ENCODE measurements around the gene MAGI1. TPM values are rescaled to one million over a fixed set of nuclear protein-coding genes. Genes with fewer than 3 reads are reported as not detected.

MAGI1 gene
- total RNA-seq, 1 experiment from 2014 or later: 16.9 TPM

GRCh38 chr3:65816208-65816607 lies 222.5 kb downstream of the MAGI1 start:
- H3K27ac ChIP-seq: no peak overlapping the region
- no peaks in the 10 kb centered on the region for H3K4me1 ChIP-seq
- no peak overlapping the region for H3K4me3 ChIP-seq
- no peaks in the 10 kb centered on the region for H3K36me3 ChIP-seq
- DNase-seq: no peak
- no peaks in the 10 kb centered on the region for H3K27me3 ChIP-seq
- H3K9me3 ChIP-seq (replicated peaks): no peaks in the 10 kb centered on the region

- no peak overlapping the region for H3K4me3 ChIP-seq
Observed at GRCh38 chr3:65814845-65815578, 223.7 kb downstream of the MAGI1 start.

GRCh38 chr3:65811892-65812291 lies 226.8 kb downstream of the MAGI1 start:
- Histone ChIP-seq H3K9me3 (replicated peaks) (no peaks in the 10 kb centered on the region), H3K36me3 (no peaks in the 10 kb centered on the region), H3K4me1 (no peaks in the 10 kb centered on the region), H3K27ac (peak overlapping the region; percentile 4; the same call in 1 of the 2 replicates), H3K4me3 (0 out of 2 replicates have a peak overlapping the region, but pooled peaks have one; percentile 3), H3K27me3 (no peaks in the 10 kb centered on the region)
- peak; percentile 11 to 49 for DNase-seq

More at GRCh38 chr3:65814845-65815578, 223.7 kb downstream of the MAGI1 start:
- H3K9me3 ChIP-seq (replicated peaks): no peaks in the 10 kb centered on the region
- H3K36me3 ChIP-seq: no peaks in the 10 kb centered on the region
- no peak overlapping the region for H3K27ac ChIP-seq
- no peaks in the 10 kb centered on the region for H3K27me3 ChIP-seq
- DNase-seq: no peak
- no peaks in the 10 kb centered on the region for H3K4me1 ChIP-seq

GRCh38 chr3:65811086-65811761 lies 227.5 kb downstream of the MAGI1 start:
- Histone ChIP-seq H3K27ac (no peak overlapping the region), H3K9me3 (replicated peaks) (no peaks in the 10 kb centered on the region), H3K4me1 (no peaks in the 10 kb centered on the region), H3K36me3 (no peaks in the 10 kb centered on the region), H3K4me3 (no peak overlapping the region), H3K27me3 (no peaks in the 10 kb centered on the region)
- DNase-seq: no peak

GRCh38 chr3:65810302-65810701 lies 228.4 kb downstream of the MAGI1 start:
- Histone ChIP-seq H3K27ac (no peak overlapping the region), H3K4me3 (no peak overlapping the region), H3K27me3 (no peaks in the 10 kb centered on the region), H3K9me3 (replicated peaks) (no peaks in the 10 kb centered on the region), H3K4me1 (no peaks in the 10 kb centered on the region), H3K36me3 (no peaks in the 10 kb centered on the region)
- no peak for DNase-seq

- no peaks in the 10 kb centered on the region for H3K27me3 ChIP-seq
- no peaks in the 10 kb centered on the region for H3K36me3 ChIP-seq
- no peaks in the 10 kb centered on the region for H3K4me1 ChIP-seq
- DNase-seq: no peak
- no peaks in the 10 kb centered on the region for H3K9me3 ChIP-seq (replicated peaks)
- no peak overlapping the region for H3K27ac ChIP-seq
- no peak overlapping the region for H3K4me3 ChIP-seq
Observed at GRCh38 chr3:65809641-65810150, 229.0 kb downstream of the MAGI1 start.

- no peak overlapping the region for H3K27ac ChIP-seq
- no peaks in the 10 kb centered on the region for H3K27me3 ChIP-seq
- H3K9me3 ChIP-seq (replicated peaks): no peaks in the 10 kb centered on the region
- H3K36me3 ChIP-seq: no peaks in the 10 kb centered on the region
- H3K4me3 ChIP-seq: no peak overlapping the region
- no peaks in the 10 kb centered on the region for H3K4me1 ChIP-seq
- no peak for DNase-seq
Observed at GRCh38 chr3:65808824-65809223, 229.9 kb downstream of the MAGI1 start.

- no peak for DNase-seq
- no peak overlapping the region for H3K4me3 ChIP-seq
- H3K27ac ChIP-seq: no peak overlapping the region
- H3K4me1 ChIP-seq: no peaks in the 10 kb centered on the region
- H3K27me3 ChIP-seq: no peaks in the 10 kb centered on the region
- H3K36me3 ChIP-seq: no peaks in the 10 kb centered on the region
- H3K9me3 ChIP-seq (replicated peaks): no peaks in the 10 kb centered on the region
Observed at GRCh38 chr3:65808407-65808806, 230.3 kb downstream of the MAGI1 start.

GRCh38 chr3:65807225-65807624 lies 231.5 kb downstream of the MAGI1 start:
- H3K9me3 ChIP-seq (replicated peaks): no peaks in the 10 kb centered on the region
- no peak overlapping the region for H3K4me3 ChIP-seq
- no peaks in the 10 kb centered on the region for H3K4me1 ChIP-seq
- no peak for DNase-seq
- no peaks in the 10 kb centered on the region for H3K36me3 ChIP-seq
- no peak overlapping the region for H3K27ac ChIP-seq
- H3K27me3 ChIP-seq: no peaks in the 10 kb centered on the region

GRCh38 chr3:65806600-65806999 lies 232.1 kb downstream of the MAGI1 start:
- H3K4me3 ChIP-seq: no peak overlapping the region
- no peaks in the 10 kb centered on the region for H3K4me1 ChIP-seq
- H3K9me3 ChIP-seq (replicated peaks): no peaks in the 10 kb centered on the region
- no peak for DNase-seq
- H3K27me3 ChIP-seq: no peaks in the 10 kb centered on the region
- no peaks in the 10 kb centered on the region for H3K36me3 ChIP-seq
- no peak overlapping the region for H3K27ac ChIP-seq

- Histone ChIP-seq H3K9me3 (replicated peaks) (no peaks in the 10 kb centered on the region), H3K27ac (no peak overlapping the region), H3K4me3 (no peak overlapping the region), H3K27me3 (no peaks in the 10 kb centered on the region), H3K36me3 (no peaks in the 10 kb centered on the region), H3K4me1 (peaks cover 12% of the 10 kb centered on the region)
- DNase-seq: no peak
Observed at GRCh38 chr3:65796676-65797075, 242.0 kb downstream of the MAGI1 start.

GRCh38 chr3:65795166-65795565 lies 243.6 kb downstream of the MAGI1 start:
- Histone ChIP-seq H3K4me3 (no peak overlapping the region), H3K4me1 (peaks cover 12% of the 10 kb centered on the region), H3K27me3 (no peaks in the 10 kb centered on the region)

GRCh38 chr3:65793495-65794200 lies 245.1 kb downstream of the MAGI1 start:
- Histone ChIP-seq H3K27ac (peak overlapping the region; percentile 79), H3K4me1 (peaks cover 12% of the 10 kb centered on the region), H3K4me3 (peak overlapping the region; percentile 41), H3K27me3 (no peaks in the 10 kb centered on the region), H3K9me3 (replicated peaks) (no peaks in the 10 kb centered on the region), H3K36me3 (no peaks in the 10 kb centered on the region)
- peak; percentile 63 to 72 for DNase-seq

More at GRCh38 chr3:65795166-65795565, 243.6 kb downstream of the MAGI1 start:
- Histone ChIP-seq H3K36me3 (no peaks in the 10 kb centered on the region), H3K27ac (no peak overlapping the region), H3K9me3 (replicated peaks) (no peaks in the 10 kb centered on the region)
- DNase-seq: no peak

- Histone ChIP-seq H3K27ac (no peak overlapping the region), H3K27me3 (no peaks in the 10 kb centered on the region), H3K9me3 (replicated peaks) (no peaks in the 10 kb centered on the region), H3K36me3 (no peaks in the 10 kb centered on the region), H3K4me3 (no peak overlapping the region), H3K4me1 (peaks cover 11% of the 10 kb centered on the region; the same call in 1 of the 2 replicates)
- DNase-seq: no peak
Observed at GRCh38 chr3:65788461-65788860, 250.3 kb downstream of the MAGI1 start.

GRCh38 chr3:65787827-65788226 lies 250.9 kb downstream of the MAGI1 start:
- DNase-seq: no peak
- Histone ChIP-seq H3K4me1 (peaks cover 5% of the 10 kb centered on the region; the same call in 1 of the 2 replicates), H3K36me3 (no peaks in the 10 kb centered on the region), H3K4me3 (no peak overlapping the region), H3K9me3 (replicated peaks) (no peaks in the 10 kb centered on the region), H3K27me3 (no peaks in the 10 kb centered on the region), H3K27ac (no peak overlapping the region)

All from SJCRH30 (cell line).